GM23338 (cell line): Measurements from ENCODE around the gene PTPRN2. TPM values are rescaled to one million over a fixed set of nuclear protein-coding genes. Genes with fewer than 3 reads are reported as not detected.

Source experiments
- ATAC-seq: fragments of 200-7000 bp; cut with Tn5 transposase; 3 replicates; pipeline ENCODE4 v1.9.1; 2020
- DNase-seq: peaks from one replicate; pipeline ENCODE4 v3.0.0-alpha.2; 2015; ENCODE audit warnings: low spot score
- H2AFZ ChIP-seq: fragments of 200-600 bp; sonication (generic); 2 replicates; pipeline ENCODE4 v1.8.0; 2016; ENCODE audit warnings: antibody characterized with exemption, mild to moderate bottlenecking, moderate library complexity
- H3F3A ChIP-seq: fragments of 200-600 bp; sonication (generic); replicated peaks from 2 replicates; pipeline ENCODE4 v1.8.0; 2017; ENCODE audit warnings: antibody characterized with exemption, mixed run types, low read depth
- H3K27ac ChIP-seq: fragments of 200-600 bp; sonication (generic); 2 replicates; pipeline ENCODE4 v1.6.1; 2016; ENCODE audit warnings: low read depth
- H3K27me3 ChIP-seq: fragments of 200-600 bp; sonication (generic); 2 replicates; pipeline ENCODE4 v1.8.0; 2016; ENCODE audit warnings: mild to moderate bottlenecking, mixed run types, moderate library complexity; ENCODE audit not compliant: insufficient read depth
- H3K36me3 ChIP-seq: fragments of 200-600 bp; sonication (generic); 2 replicates; pipeline ENCODE4 v1.8.0; 2016; ENCODE audit warnings: mild to moderate bottlenecking; ENCODE audit not compliant: insufficient read depth
- H3K4me1 ChIP-seq: fragments of 200-600 bp; sonication (generic); 2 replicates; pipeline ENCODE4 v1.8.0; 2016; ENCODE audit warnings: mild to moderate bottlenecking, moderate library complexity; ENCODE audit not compliant: insufficient read depth
- H3K4me2 ChIP-seq: fragments of 200-600 bp; sonication (generic); 2 replicates; pipeline ENCODE4 v1.7.1; 2017; ENCODE audit warnings: mixed run types
- H3K4me3 ChIP-seq: fragments of 200-600 bp; sonication (generic); 2 replicates; pipeline ENCODE4 v1.6.1; 2016; ENCODE audit warnings: mixed run types
- H3K79me2 ChIP-seq: fragments of 200-600 bp; sonication (generic); replicated peaks from 2 replicates; pipeline ENCODE4 v1.8.0; 2017; ENCODE audit warnings: mild to moderate bottlenecking; ENCODE audit not compliant: insufficient read depth
- H3K9me2 ChIP-seq: fragments of 200-600 bp; sonication (generic); 2 replicates; pipeline ENCODE4 v1.8.0; 2017; ENCODE audit not compliant: insufficient read depth
- H4K20me1 ChIP-seq: fragments of 200-600 bp; sonication (generic); replicated peaks from 2 replicates; pipeline ENCODE4 v1.8.0; 2017; ENCODE audit warnings: mild to moderate bottlenecking; ENCODE audit not compliant: insufficient read depth
- H3K27ac Mint-ChIP-seq: 2 replicates; pipeline ENCODE4 v1.8.0; 2020; ENCODE audit warnings: inconsistent platforms, mild to moderate bottlenecking, moderate library complexity, mixed read lengths
- H3K27me3 Mint-ChIP-seq: 3 replicates; pipeline ENCODE4 v1.8.0; 2022; ENCODE audit warnings: low read depth, mild to moderate bottlenecking, moderate library complexity, mixed read lengths, inconsistent platforms; ENCODE audit not compliant: insufficient read depth, poor library complexity
- H3K36me3 Mint-ChIP-seq: 3 replicates; pipeline ENCODE4 v1.8.0; 2021; ENCODE audit warnings: low read depth, mild to moderate bottlenecking, inconsistent platforms, moderate library complexity, mixed read lengths
- H3K4me1 Mint-ChIP-seq: 3 replicates; pipeline ENCODE4 v1.8.0; 2020; ENCODE audit warnings: mild to moderate bottlenecking, inconsistent platforms, mixed read lengths
- H3K4me3 Mint-ChIP-seq: 3 replicates; pipeline ENCODE4 v1.8.0; 2021; ENCODE audit warnings: moderate library complexity, mild to moderate bottlenecking, inconsistent platforms, mixed read lengths
- H3K9me3 Mint-ChIP-seq: 3 replicates; pipeline ENCODE4 v1.8.0; 2020; ENCODE audit warnings: moderate library complexity, mild to moderate bottlenecking, inconsistent platforms, mixed read lengths
- CREB1 ChIP-seq: fragments of 250-450 bp; sonication (Bioruptor Pico); IDR thresholded peaks from 2 replicates; pipeline ENCODE4 v1.5.0; 2020; ENCODE audit warnings: low read depth, mild to moderate bottlenecking, moderate library complexity
- CTCF ChIP-seq, 2 experiments: fragments of 200-600 bp in 1 of 2; sonication (generic) in 1 of 2; conservative IDR thresholded peaks; 2 replicates each; pipeline versions ENCODE4 v1.5.1 to v1.6.1; 2016 to 2017; ENCODE audit warnings: antibody characterized with exemption in 2 of 2, low read depth in 2 of 2, mild to moderate bottlenecking in 2 of 2, moderate library complexity in 1 of 2
- ETS1 ChIP-seq: IDR thresholded peaks from 2 replicates; pipeline ENCODE4 v1.6.1; 2016; ENCODE audit warnings: antibody characterized with exemption
- EZH2 ChIP-seq: fragments of 200-600 bp; sonication (generic); IDR thresholded peaks from one replicate; pipeline ENCODE4 v1.8.0; 2017; ENCODE audit warnings: antibody characterized with exemption, mild to moderate bottlenecking, low read depth; ENCODE audit not compliant: unreplicated experiment
- EZH2phosphoT487 ChIP-seq: fragments of 200-600 bp; sonication (generic); IDR thresholded peaks from one replicate; pipeline ENCODE4 v1.8.1; 2018; ENCODE audit warnings: antibody characterized with exemption; ENCODE audit not compliant: unreplicated experiment
- JUNB ChIP-seq: IDR thresholded peaks from one replicate; pipeline ENCODE4 v1.6.1; 2016; ENCODE audit warnings: antibody characterized with exemption; ENCODE audit not compliant: unreplicated experiment
- NANOG ChIP-seq: IDR thresholded peaks from 2 replicates; pipeline ENCODE4 v1.6.1; 2016; ENCODE audit warnings: antibody characterized with exemption, borderline replicate concordance
- POLR2AphosphoS5 ChIP-seq: IDR thresholded peaks from 2 replicates; pipeline ENCODE4 v1.6.1; 2016; ENCODE audit warnings: antibody characterized with exemption, low read depth
- STAT1 ChIP-seq: IDR thresholded peaks from one replicate; pipeline ENCODE4 v1.6.1; 2016; ENCODE audit warnings: antibody characterized with exemption; ENCODE audit not compliant: unreplicated experiment
- ZNF114 ChIP-seq: fragments of 250-450 bp; sonication (Bioruptor Pico); IDR thresholded peaks from 2 replicates; pipeline ENCODE4 v1.5.0; 2020; ENCODE audit warnings: mild to moderate bottlenecking, moderate library complexity
- ZNF331 ChIP-seq: fragments of 250-450 bp; sonication (Bioruptor Pico); IDR thresholded peaks from 2 replicates; pipeline ENCODE4 v1.5.0; 2020; ENCODE audit warnings: low read depth, mild to moderate bottlenecking, moderate library complexity
- ZNF462 ChIP-seq: fragments of 250-450 bp; sonication (Bioruptor Pico); IDR thresholded peaks from 2 replicates; pipeline ENCODE4 v1.5.0; 2020; ENCODE audit warnings: mild to moderate bottlenecking, moderate library complexity
- polyA plus RNA-seq: library from polyadenylated mRNA; unstranded; fragments of >200 nt; fragmentation: Nextera tagmentation; extraction: Ambion mirVana; gene quantifications from 2 replicates; pipeline ENCODE4 v1.2.1, GENCODE V29; 2016
- total RNA-seq: library from RNA; depleted of rRNA; stranded (reverse); fragments of >200 nt; shearing (Covaris generic); gene quantifications from 2 replicates; pipeline ENCODE4 v1.2.3, GENCODE V29; 2014
- TF ChIP-seq, protein P1 (sequence below): IDR thresholded peaks from one replicate; pipeline ENCODE4 v1.6.1; 2018; ENCODE audit warnings: antibody characterized with exemption; ENCODE audit not compliant: unreplicated experiment

The PTPRN2 gene
- total and polyA plus RNA-seq, 2 experiments from 2014 or later, result 0.87 to 4.0 TPM

DNA sequence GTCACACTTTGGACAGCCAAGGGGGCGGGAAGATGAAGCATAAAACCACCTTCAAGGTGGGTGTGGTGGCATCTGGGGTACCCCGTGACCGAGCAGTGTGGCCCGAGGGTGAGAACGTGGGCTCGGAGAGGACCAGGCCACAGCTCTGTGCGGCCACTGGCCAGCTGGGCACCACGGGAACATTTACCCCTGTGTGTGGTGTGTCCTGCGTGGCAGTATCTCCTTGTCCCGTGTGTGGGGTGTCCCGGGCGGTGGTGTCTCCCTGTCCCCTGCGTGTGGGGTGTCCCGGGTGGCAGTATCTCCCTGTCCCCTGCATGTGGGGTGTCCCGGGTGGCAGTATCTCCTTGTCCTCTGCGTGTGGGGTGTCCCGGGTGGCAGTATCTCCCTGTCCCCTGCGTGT is 680.5 kb downstream of the PTPRN2 start:
- no peak overlapping the region for H2AFZ ChIP-seq
- no peaks in the 10 kb centered on the region for H3K36me3 ChIP-seq
- peaks cover 45% of the 10 kb centered on the region for H3K36me3 Mint-ChIP-seq
- H3K4me3 ChIP-seq, result no peak overlapping the region
- H3K79me2 ChIP-seq, result no peaks in the 10 kb centered on the region
- H3K9me2 ChIP-seq, result no peaks in the 10 kb centered on the region
- no peaks in the 10 kb centered on the region for H3K4me1 Mint-ChIP-seq
- no peaks in the 10 kb centered on the region for H3F3A ChIP-seq
- H3K4me1 ChIP-seq, result no peaks in the 10 kb centered on the region
- TF ChIP-seq JUNB, result no peak
- TF ChIP-seq ZNF462, result no peak
- TF ChIP-seq, protein P1, sequence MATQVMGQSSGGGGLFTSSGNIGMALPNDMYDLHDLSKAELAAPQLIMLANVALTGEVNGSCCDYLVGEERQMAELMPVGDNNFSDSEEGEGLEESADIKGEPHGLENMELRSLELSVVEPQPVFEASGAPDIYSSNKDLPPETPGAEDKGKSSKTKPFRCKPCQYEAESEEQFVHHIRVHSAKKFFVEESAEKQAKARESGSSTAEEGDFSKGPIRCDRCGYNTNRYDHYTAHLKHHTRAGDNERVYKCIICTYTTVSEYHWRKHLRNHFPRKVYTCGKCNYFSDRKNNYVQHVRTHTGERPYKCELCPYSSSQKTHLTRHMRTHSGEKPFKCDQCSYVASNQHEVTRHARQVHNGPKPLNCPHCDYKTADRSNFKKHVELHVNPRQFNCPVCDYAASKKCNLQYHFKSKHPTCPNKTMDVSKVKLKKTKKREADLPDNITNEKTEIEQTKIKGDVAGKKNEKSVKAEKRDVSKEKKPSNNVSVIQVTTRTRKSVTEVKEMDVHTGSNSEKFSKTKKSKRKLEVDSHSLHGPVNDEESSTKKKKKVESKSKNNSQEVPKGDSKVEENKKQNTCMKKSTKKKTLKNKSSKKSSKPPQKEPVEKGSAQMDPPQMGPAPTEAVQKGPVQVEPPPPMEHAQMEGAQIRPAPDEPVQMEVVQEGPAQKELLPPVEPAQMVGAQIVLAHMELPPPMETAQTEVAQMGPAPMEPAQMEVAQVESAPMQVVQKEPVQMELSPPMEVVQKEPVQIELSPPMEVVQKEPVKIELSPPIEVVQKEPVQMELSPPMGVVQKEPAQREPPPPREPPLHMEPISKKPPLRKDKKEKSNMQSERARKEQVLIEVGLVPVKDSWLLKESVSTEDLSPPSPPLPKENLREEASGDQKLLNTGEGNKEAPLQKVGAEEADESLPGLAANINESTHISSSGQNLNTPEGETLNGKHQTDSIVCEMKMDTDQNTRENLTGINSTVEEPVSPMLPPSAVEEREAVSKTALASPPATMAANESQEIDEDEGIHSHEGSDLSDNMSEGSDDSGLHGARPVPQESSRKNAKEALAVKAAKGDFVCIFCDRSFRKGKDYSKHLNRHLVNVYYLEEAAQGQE, result no peak
- TF ChIP-seq STAT1, result no peak
- TF ChIP-seq POLR2AphosphoS5, result no peak
- no peak for TF ChIP-seq EZH2
- TF ChIP-seq ZNF114 (CRISPR knock-in tag), result no peak
- no peak for TF ChIP-seq EZH2phosphoT487
- TF ChIP-seq ETS1, result no peak
- no peak for TF ChIP-seq ZNF331 (CRISPR knock-in tag)
- TF ChIP-seq CREB1 (CRISPR knock-in tag), result no peak
- TF ChIP-seq CTCF (conservative IDR thresholded peaks at IDR 0.05; ENCODE audit: low read depth in 2 of 2), result no peak
- TF ChIP-seq NANOG, result no peak
- no peaks in the 10 kb centered on the region for H3K27me3 ChIP-seq
- peaks cover 93% of the 10 kb centered on the region for H3K9me3 Mint-ChIP-seq
- H3K4me3 Mint-ChIP-seq, result no peak overlapping the region
- H4K20me1 ChIP-seq, result no peaks in the 10 kb centered on the region
- no peak for DNase-seq
- H3K27ac Mint-ChIP-seq, result no peak overlapping the region
- H3K4me2 ChIP-seq, result no peak overlapping the region
- H3K27ac ChIP-seq, result no peak overlapping the region
- ATAC-seq, result no peak
- peaks cover 5% of the 10 kb centered on the region for H3K27me3 Mint-ChIP-seq
